ENCODE data around the gene MPO. TPM values are rescaled to one million over a fixed set of nuclear protein-coding genes. Genes with fewer than 3 reads are reported as not detected.

The MPO gene
- polyA plus RNA-seq, 1 donor from 2014 or later, result not detected

- no peak overlapping the region for H3K4me3 Mint-ChIP-seq
- H3K36me3 Mint-ChIP-seq, result no peaks in the 10 kb centered on the region
- no peak overlapping the region for H3K27ac Mint-ChIP-seq
- no peaks in the 10 kb centered on the region for H3K9me3 Mint-ChIP-seq
- no peaks in the 10 kb centered on the region for H3K27me3 Mint-ChIP-seq
- H3K4me1 Mint-ChIP-seq, result peaks cover 5 to 7% (median 6%) of the 10 kb centered on the region in 3 donors
Measured at GRCh38 chr17:58314706-58315015, 33.9 kb upstream of the MPO start.

DNA sequence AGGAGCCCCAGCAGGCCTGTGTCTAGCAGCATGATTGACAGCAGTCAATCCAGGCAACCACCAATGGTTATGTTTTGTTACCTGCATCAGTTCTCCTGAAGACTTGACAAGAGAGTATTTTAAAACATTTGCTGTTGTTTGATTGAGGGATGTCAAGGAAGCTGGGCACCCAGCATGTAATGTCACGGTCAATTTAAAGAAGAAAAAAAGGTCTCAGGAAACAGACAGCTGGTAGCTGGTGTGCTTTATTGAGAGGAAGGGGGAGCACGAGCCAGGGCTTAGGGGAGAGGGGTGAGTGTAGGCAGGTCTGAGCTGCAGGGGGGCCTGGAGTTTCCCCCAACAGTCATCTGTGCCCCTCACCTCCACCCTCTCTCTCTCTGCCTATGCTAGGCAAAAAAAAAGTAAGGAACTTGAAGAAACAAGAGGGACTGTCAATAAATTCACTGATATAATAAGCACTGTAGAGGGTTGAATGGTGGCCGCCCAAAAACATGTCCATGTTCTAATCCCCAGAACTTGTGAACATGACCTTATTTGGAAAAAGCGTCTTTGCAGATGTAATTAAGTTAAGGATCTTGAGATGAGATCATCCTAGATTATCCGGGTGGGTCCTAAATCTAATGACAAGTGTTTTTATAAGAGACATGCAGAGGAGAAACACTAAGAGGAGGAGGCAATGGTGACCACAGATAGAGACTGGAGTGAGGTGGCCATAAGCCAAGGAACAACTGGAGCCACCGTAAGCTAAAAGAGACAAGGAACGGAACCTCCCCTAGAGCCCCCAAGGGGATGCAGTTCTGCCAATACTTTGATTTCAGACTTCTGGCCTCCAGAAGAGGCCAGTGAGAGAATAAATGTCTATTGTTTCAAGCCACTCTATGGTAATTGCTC lies 33.3 kb upstream of the MPO start:
- H3K36me3 Mint-ChIP-seq, result no peaks in the 10 kb centered on the region
- no peak overlapping the region for H3K4me3 Mint-ChIP-seq
- peaks cover 5 to 7% (median 6%) of the 10 kb centered on the region in 3 donors for H3K4me1 Mint-ChIP-seq
- no peaks in the 10 kb centered on the region for H3K9me3 Mint-ChIP-seq
- peak overlapping the region in 1 of 3 donors; percentile 77 for H3K27ac Mint-ChIP-seq
- no peaks in the 10 kb centered on the region for H3K27me3 Mint-ChIP-seq

DNA sequence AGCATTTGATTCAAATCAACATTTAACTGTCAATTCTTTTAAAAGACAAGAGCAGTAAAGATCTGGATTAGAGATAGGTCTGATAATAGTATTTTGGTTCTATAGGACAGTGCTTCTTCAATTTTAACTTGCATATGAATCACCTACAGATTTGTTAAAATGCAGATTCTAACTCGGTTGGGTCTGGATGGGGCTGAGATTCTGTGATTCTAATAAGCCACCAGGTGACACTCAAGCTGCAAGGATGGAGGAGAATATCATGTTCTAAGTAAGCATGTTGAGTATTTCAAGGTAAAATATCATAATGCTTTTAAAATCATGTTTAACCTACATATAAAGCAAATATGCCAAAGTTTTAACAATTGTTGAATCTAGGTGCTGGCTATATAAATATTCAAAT lies 32.1 kb upstream of the MPO start:
- Mint-ChIP-seq H3K4me1 (peaks cover 5 to 7% (median 6%) of the 10 kb centered on the region in 3 donors), H3K9me3 (no peaks in the 10 kb centered on the region), H3K27me3 (no peaks in the 10 kb centered on the region), H3K4me3 (no peak overlapping the region), H3K27ac (peak overlapping the region in 1 of 3 donors; percentile 77), H3K36me3 (no peaks in the 10 kb centered on the region)

GRCh38 chr17:58312021-58312630 lies 31.4 kb upstream of the MPO start:
- Mint-ChIP-seq H3K9me3 (no peaks in the 10 kb centered on the region), H3K27me3 (no peaks in the 10 kb centered on the region), H3K4me1 (no peaks in the 10 kb centered on the region), H3K27ac (no peak overlapping the region), H3K4me3 (no peak overlapping the region), H3K36me3 (no peaks in the 10 kb centered on the region)

- Mint-ChIP-seq H3K9me3 (no peaks in the 10 kb centered on the region), H3K36me3 (no peaks in the 10 kb centered on the region), H3K4me3 (no peak overlapping the region), H3K27me3 (no peaks in the 10 kb centered on the region), H3K27ac (peak overlapping the region in 1 of 3 donors; percentile 35), H3K4me1 (no peaks in the 10 kb centered on the region)
Measured at GRCh38 chr17:58311429-58311894, 30.7 kb upstream of the MPO start.

GRCh38 chr17:58310511-58311428 lies 30.0 kb upstream of the MPO start:
- H3K27me3 Mint-ChIP-seq, result no peaks in the 10 kb centered on the region
- H3K4me3 Mint-ChIP-seq, result no peak overlapping the region
- no peaks in the 10 kb centered on the region for H3K4me1 Mint-ChIP-seq
- H3K36me3 Mint-ChIP-seq, result no peaks in the 10 kb centered on the region
- H3K27ac Mint-ChIP-seq, result peak overlapping the region in 1 of 3 donors; percentile 35
- no peaks in the 10 kb centered on the region for H3K9me3 Mint-ChIP-seq

GRCh38 chr17:58309918-58310259 lies 29.2 kb upstream of the MPO start:
- H3K4me1 Mint-ChIP-seq, result no peaks in the 10 kb centered on the region
- H3K9me3 Mint-ChIP-seq, result no peaks in the 10 kb centered on the region
- no peaks in the 10 kb centered on the region for H3K36me3 Mint-ChIP-seq
- H3K27me3 Mint-ChIP-seq, result no peaks in the 10 kb centered on the region
- no peak overlapping the region for H3K4me3 Mint-ChIP-seq
- peak overlapping the region in 1 of 3 donors; percentile 23 for H3K27ac Mint-ChIP-seq

GRCh38 chr17:58308985-58309917 lies 28.5 kb upstream of the MPO start:
- Mint-ChIP-seq H3K27ac (peak overlapping the region in 1 of 3 donors; percentile 23), H3K36me3 (no peaks in the 10 kb centered on the region), H3K4me1 (peaks cover 0 to 2% (median under 1%) of the 10 kb centered on the region in 3 donors), H3K27me3 (no peaks in the 10 kb centered on the region), H3K4me3 (no peak overlapping the region), H3K9me3 (no peaks in the 10 kb centered on the region)

DNA sequence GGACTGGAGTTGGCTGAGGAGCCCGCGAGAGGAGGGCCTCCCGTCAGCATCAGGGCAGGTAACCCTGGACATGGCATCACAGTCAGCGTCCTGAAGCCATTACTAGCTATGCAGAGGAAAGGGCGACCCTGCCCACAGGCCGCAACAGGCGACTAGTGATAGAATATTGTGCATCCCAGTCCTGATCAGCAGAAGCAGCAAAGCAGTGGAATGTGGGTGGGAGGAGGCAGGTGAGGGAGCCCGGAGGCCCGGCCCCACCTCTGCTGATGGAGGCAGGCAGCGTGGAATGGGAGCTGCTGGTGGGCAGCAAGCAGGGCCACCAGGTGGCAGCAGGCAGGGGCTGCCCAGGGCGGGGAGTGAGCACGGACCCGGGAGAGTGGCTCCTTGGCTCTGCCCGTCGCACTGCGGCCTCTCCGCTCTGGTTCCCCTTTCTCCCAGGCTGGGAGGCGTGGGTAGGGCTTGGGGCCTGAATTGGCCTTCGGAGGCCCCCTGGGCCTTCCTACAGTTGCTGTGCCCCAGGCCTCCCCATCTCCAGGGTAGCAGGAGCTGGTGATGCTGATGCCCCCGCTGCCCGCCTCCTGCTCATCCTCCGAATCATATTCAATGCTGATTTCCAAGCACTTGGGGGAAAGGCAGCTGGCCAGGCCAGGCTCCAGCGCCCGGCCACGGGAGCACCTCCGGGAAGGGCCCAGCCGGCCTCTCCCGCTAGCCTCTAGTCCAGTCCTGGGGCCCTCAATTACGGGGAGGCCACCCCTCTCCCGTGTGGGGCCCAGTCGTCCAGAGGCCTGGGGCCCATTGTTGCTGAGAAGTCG lies 27.6 kb upstream of the MPO start:
- Mint-ChIP-seq H3K4me3 (no peak overlapping the region), H3K27me3 (no peaks in the 10 kb centered on the region), H3K4me1 (peaks cover 0 to 5% (median 4%) of the 10 kb centered on the region in 3 donors), H3K36me3 (no peaks in the 10 kb centered on the region), H3K9me3 (no peaks in the 10 kb centered on the region), H3K27ac (no peak overlapping the region)

DNA sequence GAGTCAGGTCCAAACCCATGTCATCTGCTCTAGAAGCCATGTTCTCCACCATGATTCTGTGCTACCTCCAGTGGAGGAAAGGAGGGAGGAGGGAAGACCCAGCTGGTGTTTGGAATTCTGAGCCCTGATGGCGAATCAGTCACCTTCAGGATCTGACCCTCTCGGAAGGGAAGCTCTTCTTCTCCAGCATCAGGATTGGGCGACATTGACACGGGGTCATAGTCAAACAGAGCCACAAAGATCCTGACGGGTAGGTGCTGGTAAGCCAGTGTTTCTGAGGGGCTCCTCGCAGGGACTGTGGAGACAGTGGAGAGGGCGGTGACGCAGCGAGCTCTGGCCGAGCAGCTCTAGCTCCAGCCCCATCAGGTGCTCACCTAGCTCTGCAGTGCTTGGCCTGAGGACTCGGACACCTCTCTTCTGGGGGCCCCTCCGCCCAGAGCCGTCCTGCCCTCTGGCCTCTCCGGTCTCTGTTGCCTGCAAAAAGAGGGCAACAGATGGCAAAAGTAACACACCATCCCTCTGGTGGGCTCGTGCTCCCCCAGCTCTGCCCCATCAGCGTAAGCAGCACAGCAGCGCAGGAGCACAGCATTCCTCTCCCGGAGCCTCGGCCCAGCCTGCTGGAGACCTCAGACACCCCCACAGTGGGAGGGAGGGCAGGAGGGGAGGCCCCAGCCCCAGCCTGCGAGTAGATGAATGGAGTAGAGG lies 26.9 kb upstream of the MPO start:
- H3K27me3 Mint-ChIP-seq, result no peaks in the 10 kb centered on the region
- H3K4me3 Mint-ChIP-seq, result no peak overlapping the region
- peaks cover 0 to 9% (median 5%) of the 10 kb centered on the region in 3 donors for H3K4me1 Mint-ChIP-seq
- H3K9me3 Mint-ChIP-seq, result no peaks in the 10 kb centered on the region
- H3K36me3 Mint-ChIP-seq, result no peaks in the 10 kb centered on the region
- H3K27ac Mint-ChIP-seq, result no peak overlapping the region

DNA sequence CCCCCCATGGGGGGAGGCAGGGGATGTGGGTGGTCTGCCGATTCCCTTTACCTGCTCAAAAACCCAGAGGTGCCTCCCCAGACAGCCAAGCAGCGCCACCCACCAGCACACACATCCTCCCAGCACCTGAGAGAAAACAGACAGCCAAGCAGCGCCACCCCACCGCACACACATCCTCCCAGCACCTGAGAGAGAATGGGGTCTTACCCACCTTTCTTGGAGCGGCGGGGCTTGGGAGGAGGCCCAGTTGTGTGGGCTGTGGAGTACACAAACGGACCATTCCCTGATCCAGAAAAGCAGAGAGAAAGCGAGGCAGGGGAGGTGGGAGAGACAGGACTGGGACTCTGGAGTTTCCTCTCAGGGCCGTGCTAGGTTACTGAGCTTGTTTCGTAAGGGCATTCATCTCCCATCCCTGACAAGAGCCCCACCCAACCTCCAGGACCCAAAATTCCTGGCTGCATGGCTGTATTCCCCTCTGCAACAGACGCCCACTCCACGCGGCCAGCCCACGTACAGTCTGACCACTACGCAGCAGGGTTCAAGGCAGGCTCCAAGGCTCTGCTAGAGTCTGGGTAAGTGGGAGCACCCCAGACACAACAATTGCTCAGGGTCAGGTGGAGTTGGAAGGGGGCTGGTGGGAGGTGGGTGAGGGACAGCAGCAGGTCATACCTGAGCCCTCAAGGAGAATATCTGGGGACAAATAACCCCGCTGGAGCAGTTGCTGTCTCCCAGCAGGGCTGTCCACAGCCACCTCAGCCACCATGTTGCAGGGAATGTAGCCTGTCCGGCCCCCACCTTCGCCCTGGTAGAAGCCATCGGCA lies 25.6 kb upstream of the MPO start:
- Mint-ChIP-seq H3K9me3 (no peaks in the 10 kb centered on the region), H3K27ac (no peak overlapping the region), H3K36me3 (no peaks in the 10 kb centered on the region), H3K27me3 (no peaks in the 10 kb centered on the region), H3K4me1 (peaks cover 0 to 9% (median 8%) of the 10 kb centered on the region in 3 donors), H3K4me3 (no peak overlapping the region)

GRCh38 chr17:58305626-58306025 lies 24.9 kb upstream of the MPO start:
- Mint-ChIP-seq H3K27ac (no peak overlapping the region), H3K4me3 (no peak overlapping the region), H3K4me1 (peaks cover 0 to 9% (median 8%) of the 10 kb centered on the region in 3 donors), H3K27me3 (no peaks in the 10 kb centered on the region), H3K36me3 (no peaks in the 10 kb centered on the region), H3K9me3 (no peaks in the 10 kb centered on the region)

Measured in IgD-negative memory B cell (primary cell).